ENCODE results near the gene MTHFD2L.

Gene MTHFD2L

DNA sequence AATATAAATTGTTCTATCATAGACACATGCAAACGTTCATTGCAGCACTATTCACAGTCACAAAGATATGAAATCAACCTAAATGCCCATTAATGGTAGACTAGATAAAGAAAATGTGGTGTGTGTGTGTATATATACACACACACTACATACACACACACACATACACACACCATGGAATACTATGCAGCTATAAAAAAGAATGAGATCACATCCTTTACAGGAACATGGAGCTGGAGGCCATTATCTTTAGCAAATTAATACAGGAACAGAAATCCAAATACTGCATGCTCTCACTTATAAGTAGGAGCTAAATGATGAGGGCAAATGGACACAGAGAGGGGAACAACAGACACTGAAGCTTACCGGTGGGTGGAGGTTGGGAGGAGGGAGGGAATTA is 65.2 kb downstream of the MTHFD2L start:
- TF ChIP-seq, protein P1, sequence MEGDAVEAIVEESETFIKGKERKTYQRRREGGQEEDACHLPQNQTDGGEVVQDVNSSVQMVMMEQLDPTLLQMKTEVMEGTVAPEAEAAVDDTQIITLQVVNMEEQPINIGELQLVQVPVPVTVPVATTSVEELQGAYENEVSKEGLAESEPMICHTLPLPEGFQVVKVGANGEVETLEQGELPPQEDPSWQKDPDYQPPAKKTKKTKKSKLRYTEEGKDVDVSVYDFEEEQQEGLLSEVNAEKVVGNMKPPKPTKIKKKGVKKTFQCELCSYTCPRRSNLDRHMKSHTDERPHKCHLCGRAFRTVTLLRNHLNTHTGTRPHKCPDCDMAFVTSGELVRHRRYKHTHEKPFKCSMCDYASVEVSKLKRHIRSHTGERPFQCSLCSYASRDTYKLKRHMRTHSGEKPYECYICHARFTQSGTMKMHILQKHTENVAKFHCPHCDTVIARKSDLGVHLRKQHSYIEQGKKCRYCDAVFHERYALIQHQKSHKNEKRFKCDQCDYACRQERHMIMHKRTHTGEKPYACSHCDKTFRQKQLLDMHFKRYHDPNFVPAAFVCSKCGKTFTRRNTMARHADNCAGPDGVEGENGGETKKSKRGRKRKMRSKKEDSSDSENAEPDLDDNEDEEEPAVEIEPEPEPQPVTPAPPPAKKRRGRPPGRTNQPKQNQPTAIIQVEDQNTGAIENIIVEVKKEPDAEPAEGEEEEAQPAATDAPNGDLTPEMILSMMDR (IDR thresholded peaks at IDR 0.05; ENCODE audit: control insufficient read depth, extremely low read depth, insufficient read depth): no peak
- no peak overlapping the region for H3K4me3 ChIP-seq (ENCODE audit: low read depth, low read length)
- no peak for DNase-seq (ENCODE audit: low read depth)

DNA sequence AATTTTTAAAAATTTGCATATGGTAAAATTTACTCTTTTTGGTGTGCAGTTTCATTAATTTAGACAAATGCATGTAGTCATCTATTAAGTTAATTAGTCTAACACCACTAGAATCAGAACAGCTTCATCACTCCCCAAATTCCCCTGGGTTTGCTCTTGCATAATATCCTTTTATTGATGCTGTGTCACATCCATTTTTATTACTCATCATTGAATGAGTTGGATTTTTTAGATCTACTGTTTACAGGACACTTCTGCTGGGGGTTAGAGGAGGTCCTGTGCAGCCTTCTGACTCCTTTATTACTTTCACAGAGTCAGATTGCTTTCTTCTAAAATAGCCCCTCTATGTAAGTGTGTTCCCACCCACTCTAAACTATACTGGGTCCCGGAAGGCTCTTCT is 65.9 kb downstream of the MTHFD2L start:
- no peak overlapping the region for H3K4me3 ChIP-seq (ENCODE audit: low read depth, low read length)
- TF ChIP-seq, protein P1 (IDR thresholded peaks at IDR 0.05; ENCODE audit: control insufficient read depth, extremely low read depth, insufficient read depth): no peak
- no peak for DNase-seq (ENCODE audit: low read depth)

DNA sequence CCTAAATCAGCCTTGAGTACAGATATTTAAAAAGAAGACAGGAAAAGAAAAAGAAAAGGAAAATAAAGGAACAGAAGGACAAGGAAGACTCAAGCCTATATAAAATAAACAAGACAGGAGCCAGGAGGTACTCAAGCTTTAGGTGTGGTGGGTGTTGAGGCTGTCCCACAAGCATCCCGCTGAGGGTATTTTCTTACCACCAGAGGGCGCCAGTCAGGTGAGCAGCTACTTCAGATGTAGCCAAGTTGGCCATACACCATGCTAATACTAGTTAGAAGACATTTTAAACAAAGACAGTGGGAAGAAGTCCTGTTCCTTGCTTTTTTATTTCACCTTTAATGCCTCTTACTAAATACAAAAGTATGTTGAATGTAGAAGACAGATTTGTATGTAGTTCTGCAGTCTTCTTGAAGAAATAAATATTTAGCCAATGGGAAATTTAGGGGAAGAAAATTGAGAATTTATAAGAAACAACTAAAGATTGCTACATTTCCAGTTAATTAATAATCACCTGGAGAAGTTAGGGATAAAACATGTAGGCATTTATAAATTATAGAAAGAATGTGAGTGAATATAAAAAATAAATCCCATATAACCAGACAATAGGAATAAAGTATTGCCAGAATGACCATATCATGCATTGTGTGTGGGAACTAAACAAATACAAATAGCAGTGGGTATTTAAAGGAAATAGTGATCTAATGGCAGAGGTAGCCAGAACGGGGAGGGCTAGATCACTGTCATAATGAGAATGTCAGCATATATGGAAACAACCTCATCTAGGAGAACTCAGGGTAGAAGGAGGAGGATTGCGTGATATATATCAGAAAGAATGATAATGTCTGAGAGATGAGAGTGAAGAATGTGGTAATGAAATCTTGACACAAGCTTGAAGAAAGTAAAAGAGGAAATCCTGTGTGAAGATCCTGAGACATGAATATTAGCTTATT is 71.0 kb downstream of the MTHFD2L start:
- peak; percentile 41 for DNase-seq (ENCODE audit: low read depth)
- no peak overlapping the region for H3K4me3 ChIP-seq (ENCODE audit: low read depth, low read length)
- TF ChIP-seq, protein P1 (IDR thresholded peaks at IDR 0.05; ENCODE audit: control insufficient read depth, extremely low read depth, insufficient read depth): peak; percentile 82

DNA sequence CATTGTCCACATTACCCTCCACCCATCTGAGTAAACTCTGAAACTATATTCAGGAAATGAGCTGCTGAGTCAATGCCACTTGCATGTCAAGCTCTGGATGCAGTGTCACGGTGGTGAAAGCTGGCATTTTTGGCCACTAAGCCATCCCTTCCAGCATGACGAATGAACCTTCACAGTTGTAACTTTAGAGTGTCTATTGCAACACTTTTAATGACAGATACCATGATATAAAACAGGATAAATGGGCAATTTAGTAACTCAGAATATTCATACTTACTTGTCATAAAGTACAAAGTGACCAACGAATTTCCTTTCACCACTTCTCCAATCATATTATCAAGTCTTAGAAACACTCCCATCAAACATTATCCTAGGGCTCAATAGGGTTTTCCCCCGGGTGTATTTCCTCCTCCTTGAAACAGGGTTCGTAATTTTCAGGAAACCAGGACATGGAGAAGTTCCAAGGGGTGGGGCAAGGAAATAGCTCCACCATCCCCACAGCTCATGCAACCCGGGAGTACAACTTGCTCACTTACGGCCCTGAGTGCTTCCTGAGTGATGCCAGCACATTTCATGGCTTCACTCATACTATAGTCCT is 73.1 kb downstream of the MTHFD2L start:
- no peak overlapping the region for H3K4me3 ChIP-seq (ENCODE audit: low read depth, low read length)

DNA sequence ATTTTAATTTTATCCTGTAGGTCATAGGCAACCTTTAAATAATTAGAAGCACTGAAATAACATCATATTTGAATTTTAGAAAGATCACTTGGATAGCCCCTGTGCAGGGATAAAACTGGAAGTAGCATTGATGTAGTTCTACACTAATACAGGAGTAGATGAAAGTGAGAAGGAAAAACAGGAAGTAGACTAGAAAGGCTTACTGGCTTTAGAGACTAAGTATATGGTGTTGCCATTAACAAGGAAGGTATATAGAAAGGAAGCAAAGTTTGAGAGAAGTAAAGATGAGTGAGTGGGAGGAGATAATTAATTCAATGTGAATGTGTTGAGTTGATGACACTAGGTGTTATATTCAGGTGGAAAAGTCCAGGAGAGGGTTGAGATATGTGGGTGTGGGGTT is 77.2 kb downstream of the MTHFD2L start:
- TF ChIP-seq, protein P1 (IDR thresholded peaks at IDR 0.05; ENCODE audit: control insufficient read depth, extremely low read depth, insufficient read depth): no peak
- DNase-seq (ENCODE audit: low read depth): no peak
- H3K4me3 ChIP-seq (ENCODE audit: low read depth, low read length): no peak overlapping the region

More for the DNA sequence above, 73.1 kb downstream of the MTHFD2L start:
- TF ChIP-seq, protein P1 (IDR thresholded peaks at IDR 0.05; ENCODE audit: control insufficient read depth, extremely low read depth, insufficient read depth): no peak
- DNase-seq (ENCODE audit: low read depth): no peak

DNA sequence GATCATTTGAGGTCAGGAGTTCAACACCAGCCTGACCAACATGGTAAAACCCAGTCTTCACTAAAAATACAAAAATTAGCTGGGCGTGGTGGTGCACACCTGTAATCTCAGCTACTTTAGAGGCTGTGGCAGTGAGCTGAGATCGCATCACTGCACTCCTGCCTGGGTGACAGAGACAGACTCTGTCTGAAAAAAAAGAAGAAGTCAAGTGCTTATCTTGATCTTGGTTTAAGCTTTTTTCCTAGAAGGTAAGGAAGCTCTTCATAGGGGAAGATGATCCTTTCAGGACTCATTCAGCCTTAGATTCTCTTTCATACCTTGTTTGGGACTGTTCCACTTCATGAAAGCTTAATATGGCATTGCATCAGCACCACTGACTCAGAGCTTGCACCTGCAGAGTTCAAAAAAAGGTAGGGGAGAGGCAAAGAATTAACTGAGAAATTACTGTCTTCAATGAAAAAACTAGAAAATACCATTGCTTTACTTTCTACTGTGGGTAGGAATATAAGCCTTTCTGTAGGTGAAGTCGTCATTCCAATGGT is 79.6 kb downstream of the MTHFD2L start:
- no peak for DNase-seq (ENCODE audit: low read depth)
- TF ChIP-seq, protein P1 (IDR thresholded peaks at IDR 0.05; ENCODE audit: control insufficient read depth, extremely low read depth, insufficient read depth): no peak
- H3K4me3 ChIP-seq (ENCODE audit: low read depth, low read length): no peak overlapping the region

All from LNCaP clone FGC (cell line).